C1 segment of cervical spinal cord (tissue), 14 donors: ENCODE measurements around the gene TTYH1.
"Not testable (repeated sequence)": the region's sequence is repeated elsewhere in the genome, so short reads cannot be mapped to it uniquely, and the experiment has no call there.

Experiments
- DNase-seq, 14 donors: peaks; one replicate each; lab custom pipeline; 2025; lab: John Stamatoyannopoulos, UW

TTYH1 gene

DNA sequence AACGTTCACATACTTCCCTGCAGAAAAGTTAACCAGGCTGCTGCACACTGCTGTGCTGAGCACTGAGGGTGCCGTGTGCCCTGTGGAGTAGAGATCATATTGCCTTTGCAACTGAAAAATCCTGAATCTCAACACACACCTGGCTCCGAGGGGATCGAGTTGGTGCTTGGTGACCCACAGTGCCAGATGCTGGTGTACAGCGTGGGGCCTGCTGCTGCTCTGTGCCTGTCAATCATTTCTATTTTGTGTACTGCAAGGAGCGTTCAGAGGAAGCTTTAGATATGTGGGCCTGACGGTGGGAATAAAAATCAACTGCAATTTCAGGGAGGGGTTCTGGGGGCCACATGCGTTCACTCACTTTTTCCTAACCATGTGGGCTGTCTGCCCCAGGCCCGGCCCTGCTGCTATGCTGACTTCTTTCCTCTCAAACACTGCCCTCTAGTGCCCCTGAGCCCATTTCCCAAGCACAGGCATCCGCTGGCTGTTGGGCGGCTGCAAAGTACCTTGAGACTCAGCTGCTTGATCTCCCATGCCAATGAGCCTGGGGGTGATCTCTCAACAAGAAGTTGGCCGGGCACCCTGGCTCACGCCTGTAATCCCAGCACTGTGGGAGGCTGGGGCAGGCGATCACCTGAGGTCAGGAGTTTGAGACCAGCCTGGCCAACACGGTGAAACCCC lies 24.0 kb downstream of the TTYH1 start:
- peak in 10 of 14 donors; percentile 22 to 62 (median 42) for DNase-seq

DNA sequence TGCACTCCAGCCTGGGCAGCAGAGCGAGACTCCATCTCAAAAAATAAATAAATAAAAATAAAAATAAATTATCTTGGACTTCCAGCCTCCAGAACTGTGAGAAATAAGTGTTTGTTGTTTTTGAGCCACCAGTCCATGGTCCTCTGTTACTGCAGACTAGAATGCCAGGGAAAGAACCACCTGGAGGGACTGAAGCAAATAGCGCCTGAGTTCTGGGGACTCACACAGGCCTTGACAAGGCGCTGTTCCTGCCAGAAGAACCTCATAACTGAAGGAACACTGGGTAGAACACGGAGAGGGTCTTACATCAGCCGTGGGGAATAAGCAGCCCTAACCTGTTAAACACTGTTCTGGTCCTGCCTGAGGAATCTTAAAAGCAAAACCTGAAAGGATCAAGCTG lies 25.4 kb downstream of the TTYH1 start:
- DNase-seq, result no peak

DNA sequence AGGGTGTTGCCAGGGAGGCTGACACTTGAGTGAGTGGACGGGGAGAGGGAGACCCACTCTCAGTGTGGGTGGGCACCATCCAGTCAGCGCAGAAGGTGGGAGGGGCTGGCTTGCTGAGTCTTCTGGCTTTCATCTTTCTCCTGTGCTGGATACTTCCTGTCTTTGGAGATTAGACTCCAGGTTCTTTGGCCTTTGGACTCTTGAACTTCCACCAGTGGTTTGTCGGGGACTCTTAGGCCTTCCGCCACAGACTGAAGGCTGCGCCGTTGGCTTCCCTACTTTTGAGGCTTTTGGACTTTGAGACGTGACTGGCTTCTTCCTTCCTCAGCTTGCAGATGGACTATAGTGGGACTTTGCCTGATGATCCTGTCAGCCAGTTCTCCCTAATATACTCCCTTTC lies 29.5 kb downstream of the TTYH1 start:
- DNase-seq, result no peak

DNA sequence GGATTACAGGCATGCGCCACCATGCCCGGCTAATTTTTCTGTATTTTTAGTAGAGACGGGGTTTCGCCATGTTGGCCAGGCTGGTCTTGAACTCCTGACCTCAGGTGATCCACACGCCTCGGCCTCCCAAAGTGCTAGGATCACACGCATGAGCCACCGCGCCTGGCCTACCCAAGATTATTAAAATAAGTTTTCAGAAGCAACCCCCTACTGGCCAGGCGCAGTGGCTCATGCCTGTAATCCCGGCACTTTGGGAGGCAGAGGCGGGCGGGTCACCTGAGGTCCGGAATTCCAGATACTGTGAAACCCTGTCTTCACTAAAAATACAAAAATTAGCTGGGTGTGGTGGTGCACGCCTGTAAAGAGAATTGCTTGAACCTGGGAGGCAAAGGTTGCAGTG lies 31.1 kb downstream of the TTYH1 start:
- DNase-seq, result not testable (repeated sequence)

DNA sequence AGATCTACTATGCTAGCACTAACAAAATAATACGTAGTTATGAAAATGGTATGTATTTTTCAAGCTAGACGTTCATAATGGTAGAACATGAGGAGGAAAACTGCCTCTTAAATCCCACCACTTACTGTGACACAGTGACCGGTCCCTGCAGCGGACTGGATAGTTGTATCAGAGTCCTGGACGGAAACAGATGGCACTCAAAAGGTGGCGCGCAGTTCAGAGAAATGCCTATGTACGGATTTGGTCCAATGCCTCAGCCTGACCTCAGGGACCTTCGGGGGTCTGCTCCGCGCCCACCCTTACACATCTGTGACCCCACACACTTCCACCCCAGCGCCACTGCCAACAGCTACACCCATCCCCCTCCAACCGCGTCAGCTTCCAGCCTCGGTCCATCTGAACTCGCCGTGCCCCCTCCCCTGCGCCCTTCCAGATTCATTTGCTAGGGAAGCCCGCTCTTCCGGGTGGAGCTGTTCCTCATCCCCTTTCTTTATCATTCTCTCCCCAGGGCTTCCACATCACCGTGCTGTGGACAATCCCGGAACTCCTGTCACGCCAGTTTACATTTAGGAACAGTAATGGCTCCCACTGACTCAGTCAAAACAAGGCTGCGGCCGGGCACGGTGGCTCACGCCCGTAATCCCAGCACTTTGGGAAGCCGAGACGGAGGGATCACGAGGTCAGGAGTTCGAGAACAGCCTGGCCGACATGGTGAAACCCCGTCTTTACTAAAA lies 32.9 kb downstream of the TTYH1 start:
- peak in 8 of 14 donors; percentile 23 to 72 (median 65) for DNase-seq

DNA sequence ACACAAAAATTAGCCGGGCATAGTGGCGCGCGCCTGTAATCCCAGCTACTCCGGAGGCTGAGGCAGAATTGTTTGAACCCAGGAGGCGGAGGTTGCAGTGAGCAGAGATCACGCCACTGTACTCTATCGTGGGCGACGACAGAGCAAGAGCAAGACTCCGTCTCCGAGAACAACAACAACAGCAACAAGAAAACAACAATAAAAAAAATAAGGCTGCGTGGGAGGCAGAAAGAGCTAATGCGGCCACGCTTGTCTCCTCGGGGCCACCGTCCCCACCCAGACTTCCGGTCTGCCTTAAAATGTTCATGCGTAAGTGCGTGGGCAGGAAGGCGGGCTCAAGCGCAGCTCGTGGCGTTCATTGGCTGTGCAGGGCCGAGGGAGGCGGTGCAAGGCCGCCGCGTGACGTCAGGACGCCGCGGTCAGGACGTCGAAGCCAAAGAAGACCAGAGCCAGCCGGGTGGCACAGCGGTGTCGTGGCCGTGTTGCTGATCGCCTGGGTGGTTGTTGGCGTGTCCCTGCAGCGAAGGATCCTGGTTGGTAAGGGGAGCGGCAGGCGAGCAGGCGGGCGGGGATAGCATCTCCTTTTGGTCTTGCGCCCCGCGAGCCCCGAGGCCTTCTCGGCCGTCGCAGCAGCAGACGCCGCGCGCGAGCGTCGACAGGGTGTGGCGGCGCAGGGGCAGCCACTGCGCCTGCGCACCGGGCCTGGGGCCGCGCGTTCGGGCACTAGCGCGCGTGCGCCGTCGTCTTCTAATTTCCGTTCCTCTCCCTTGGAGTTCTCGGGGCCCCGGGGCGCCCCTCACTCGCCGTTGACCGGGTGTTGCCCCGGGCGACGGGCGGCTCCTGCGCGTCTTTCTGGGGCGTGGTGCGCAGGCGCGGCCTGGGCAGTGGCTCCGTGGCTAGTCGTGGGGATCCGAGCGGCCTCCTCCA lies 33.8 kb downstream of the TTYH1 start, which contains the start of gene LENG8:
Gene LENG8 (plus strand): TSS at position 426 of the 927 bp plus-strand sequence. CDS start 2,146 bp downstream, outside the sequence.
- DNase-seq, result peak; percentile 76 to 98 (median 96)

DNA sequence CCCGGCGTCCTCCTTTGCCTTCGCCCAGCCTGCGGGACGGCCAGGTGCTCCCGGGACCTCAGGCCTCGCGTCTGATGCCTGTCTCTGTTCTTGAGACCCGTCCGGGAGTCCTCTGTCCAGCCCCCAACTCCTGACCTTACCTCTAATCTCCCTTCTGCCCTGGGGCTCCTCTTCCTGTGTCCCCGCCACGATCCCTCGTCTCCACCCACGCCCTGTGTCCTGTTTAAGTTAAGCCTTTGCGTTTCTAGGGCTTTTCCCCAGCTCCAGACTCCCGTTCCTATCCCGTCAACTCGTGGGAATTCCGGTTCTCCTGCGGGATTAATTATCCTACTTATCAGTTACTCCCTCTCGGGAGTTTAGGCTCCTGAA lies 34.4 kb downstream of the TTYH1 start:
- DNase-seq, result no peak

DNA sequence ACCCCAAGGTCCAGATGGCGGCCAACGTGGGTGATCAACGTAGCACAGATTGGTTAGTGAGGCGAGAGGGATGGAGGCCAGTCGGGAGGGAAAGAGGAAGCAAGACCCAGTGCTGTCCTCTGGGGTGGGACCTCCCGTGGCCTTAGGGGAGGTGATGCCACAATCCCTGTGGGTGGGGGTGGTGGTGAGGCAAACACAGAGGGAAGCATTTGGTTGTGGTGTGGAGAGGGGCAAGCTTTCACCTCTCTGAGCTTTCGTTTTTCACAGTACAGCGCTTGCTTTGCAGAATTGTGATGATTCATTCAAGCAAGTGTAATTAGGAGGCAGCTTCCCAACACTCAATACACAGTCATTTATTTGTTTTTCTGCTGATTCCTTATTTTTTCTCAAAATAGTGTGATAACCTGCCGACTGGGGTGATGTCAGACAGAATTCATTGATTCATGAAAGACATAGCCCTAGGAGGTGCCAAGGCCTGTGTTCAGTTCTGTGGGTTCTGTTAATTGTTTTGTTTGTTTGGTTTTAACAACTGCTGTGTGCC lies 36.1 kb downstream of the TTYH1 start:
- no peak for DNase-seq

DNA sequence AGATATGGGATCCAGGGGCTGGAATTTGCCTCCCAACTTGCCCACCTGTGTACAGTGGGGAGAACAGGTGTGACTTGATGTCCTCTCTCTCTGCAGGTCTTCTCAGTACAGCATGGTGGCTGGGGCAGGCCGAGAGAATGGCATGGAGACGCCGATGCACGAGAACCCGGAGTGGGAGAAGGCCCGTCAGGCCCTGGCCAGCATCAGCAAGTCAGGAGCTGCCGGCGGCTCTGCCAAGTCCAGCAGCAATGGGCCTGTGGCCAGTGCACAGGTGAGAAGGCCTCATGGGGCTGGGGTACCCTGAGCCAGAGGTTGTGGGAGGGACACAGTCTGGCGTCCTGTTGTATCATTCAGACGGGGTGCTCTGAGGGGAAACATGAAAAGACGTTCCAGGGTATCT lies 36.7 kb downstream of the TTYH1 start:
- no peak for DNase-seq

DNA sequence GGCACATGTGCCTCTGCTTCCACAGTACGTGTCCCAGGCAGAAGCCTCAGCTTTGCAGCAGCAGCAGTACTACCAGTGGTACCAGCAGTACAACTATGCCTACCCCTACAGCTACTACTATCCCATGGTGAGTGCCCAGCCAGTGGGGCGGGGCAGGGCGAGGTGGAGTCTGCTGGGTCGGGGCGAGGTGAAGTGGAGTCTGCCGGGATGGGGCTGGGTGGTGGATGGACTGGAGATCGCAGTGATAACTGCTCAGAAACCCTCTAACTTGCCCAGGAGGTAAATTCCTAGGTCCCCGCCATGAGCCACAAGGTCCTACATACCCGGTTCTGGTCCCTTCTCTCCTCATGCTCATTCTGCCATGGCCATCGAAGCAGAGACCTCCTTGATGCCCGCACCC lies 37.4 kb downstream of the TTYH1 start:
- DNase-seq, result no peak

DNA sequence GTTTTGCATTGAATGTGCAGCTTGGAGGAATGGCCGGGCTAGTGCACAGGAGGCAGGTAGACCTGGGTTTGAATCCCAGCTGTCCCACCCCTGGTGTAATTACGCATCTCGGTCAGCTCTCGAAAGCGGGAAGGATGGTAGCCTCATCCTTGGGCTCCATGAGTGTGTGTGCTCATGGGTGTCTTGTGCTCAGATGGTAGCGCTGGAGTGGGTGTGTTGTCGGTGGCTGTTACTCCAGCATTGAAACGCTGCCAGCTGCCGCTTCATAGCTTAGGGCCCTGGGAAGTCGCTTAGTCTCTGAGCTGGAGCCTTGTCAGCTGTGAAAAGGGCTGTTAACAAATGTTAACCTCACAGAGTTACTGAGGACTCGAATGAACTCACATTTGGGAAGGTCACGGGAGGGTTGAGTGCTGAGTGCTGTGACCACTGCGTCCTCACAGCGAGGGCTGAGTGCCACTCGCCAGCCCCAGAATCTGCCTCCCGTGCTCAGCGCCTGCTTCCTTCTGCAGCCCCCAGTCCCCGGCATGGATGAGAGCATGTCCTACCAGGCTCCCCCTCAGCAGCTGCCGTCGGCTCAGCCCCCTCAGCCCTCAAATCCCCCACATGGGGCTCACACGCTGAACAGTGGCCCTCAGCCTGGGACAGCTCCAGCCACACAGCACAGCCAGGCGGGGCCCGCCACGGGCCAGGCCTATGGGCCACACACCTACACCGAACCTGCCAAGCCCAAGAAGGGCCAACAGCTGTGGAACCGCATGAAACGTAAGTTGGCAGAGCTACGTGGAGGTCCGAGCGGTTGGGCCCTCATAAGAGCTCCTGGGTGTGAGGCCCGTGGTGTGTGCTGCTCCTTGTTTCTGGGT lies 38.9 kb downstream of the TTYH1 start:
- no peak for DNase-seq

DNA sequence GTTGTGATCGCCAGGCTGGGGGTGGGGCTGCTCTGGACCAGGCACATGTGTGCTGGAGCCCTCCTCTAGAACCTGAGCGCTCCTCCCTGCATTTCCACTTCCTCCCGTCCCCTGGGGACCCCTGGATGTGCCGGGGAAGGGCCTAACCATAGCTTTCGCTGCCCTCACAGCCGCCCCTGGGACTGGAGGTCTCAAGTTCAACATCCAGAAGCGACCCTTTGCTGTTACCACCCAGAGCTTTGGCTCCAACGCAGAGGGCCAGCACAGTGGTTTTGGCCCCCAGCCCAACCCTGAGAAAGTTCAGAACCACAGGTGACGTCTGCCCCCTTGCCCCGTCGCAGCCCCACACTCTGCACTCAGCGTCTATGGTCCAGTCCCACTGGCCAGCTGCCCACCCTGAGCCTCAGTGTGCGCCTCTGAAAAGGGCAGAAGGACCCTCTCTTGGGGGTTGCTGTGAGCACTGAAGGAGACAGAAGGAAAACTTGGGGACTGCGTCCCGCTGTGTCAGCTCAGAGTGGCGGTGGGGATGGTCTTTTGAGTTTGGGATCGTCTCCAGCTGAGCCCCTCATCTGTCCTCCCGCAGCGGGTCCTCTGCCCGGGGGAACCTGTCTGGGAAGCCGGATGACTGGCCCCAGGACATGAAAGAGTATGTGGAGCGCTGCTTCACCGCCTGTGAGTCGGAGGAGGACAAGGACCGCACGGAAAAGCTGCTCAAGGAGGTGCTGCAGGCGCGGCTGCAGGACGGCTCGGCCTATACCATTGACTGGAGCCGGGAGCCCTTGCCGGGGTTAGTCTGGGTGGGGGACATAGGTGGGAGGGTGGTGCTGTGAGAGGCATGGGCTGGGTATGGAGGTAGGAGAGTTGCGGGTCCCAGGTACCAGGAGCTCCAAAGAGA lies 39.8 kb downstream of the TTYH1 start:
- DNase-seq, result no peak

DNA sequence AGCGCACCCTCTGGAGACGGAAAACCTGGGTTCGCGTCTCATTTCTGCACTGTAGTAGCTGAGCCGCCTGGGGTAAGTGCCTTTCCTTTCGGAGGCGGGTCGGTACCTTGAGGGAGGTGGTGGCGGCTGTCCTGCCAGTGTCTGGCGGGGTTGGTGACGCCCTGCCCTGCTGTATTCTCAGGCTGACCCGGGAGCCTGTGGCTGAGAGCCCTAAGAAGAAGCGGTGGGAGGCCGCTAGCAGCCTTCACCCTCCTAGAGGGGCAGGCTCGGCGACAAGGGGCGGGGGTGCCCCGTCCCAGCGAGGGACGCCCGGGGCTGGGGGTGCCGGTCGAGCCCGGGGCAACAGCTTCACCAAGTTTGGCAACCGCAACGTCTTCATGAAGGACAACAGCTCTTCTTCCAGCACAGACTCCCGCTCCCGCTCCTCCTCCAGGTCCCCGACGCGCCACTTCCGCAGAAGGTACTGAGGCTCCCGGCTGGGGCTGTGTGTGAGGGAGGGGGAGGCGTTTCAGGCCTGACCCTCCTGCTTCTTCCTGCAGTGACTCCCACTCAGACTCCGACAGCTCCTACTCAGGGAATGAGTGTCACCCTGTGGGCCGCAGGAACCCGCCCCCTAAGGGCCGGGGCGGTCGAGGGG lies 40.6 kb downstream of the TTYH1 start:
- DNase-seq, result no peak

DNA sequence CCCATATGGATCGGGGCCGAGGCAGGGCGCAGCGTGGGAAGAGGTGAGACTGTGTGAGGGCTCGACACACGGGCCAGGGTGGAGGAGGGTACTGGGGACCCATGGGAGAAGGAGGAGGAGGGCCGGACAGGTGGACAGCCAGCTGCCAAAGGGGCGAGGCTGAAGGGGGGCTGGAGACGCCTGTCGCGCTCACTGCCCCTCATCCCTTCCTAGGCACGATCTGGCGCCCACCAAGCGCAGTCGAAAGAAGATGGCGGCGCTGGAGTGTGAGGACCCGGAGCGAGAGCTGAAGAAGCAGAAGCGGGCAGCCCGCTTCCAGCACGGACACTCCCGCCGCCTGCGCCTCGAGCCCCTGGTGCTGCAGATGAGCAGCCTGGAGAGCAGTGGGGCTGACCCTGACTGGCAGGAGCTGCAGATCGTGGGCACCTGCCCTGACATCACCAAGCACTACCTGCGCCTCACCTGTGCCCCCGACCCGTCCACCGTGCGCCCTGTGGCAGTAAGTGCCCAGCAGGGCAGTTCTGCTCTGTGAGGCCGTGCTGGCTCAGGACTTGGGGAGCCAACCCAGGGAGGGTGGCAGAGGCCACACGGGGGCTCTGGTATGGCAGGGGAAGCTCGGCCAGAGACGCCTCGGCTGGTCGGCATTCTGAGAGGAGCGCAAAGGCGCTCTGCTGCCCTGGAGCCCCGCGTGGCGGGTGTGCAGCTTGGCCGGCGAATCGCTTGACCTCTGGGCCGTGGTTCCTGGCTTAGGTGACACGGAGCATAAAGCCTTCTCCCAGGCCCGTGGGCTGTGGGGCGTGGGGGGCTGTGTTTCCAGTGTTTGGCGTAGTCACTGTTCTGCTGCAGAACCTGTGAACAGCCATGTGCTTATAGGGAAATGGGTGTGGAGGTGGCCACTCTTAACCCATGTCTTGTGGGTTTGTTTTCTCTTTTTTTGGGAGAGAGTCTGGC lies 41.4 kb downstream of the TTYH1 start:
- DNase-seq, result no peak

DNA sequence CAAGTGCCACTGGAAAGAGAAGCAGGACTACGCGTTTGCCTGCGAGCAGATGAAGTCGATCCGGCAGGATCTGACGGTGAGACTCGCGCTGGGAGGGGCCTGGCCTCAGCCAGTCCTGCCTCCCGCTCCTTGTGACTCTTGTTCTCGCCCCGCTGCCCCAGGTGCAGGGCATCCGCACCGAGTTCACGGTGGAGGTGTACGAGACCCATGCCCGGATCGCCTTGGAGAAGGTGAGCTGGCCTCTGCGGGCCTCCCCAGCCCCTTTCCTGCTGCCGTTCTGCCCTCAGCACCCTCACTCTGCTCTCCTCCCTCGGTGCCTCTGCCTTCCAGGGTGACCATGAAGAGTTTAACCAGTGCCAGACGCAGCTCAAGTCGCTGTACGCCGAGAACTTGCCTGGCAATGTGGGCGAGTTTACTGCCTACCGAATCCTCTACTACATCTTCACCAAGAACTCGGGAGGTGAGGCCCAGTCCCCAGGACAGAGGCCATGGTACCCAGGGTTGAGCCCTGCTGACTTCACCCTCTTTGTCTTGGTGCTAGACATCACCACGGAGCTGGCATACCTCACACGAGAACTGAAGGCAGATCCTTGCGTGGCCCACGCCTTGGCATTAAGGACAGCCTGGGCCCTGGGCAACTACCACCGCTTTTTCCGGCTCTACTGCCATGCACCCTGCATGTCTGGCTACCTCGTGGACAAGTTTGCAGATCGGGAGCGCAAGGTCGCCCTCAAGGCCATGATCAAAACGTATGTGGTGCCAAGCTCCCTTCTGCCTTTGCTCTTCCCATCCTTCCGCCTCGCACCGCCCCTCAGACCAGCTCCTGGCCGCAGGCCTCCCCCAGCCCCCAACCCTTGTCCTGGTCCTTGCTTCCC lies 42.7 kb downstream of the TTYH1 start:
- DNase-seq, result no peak

DNA sequence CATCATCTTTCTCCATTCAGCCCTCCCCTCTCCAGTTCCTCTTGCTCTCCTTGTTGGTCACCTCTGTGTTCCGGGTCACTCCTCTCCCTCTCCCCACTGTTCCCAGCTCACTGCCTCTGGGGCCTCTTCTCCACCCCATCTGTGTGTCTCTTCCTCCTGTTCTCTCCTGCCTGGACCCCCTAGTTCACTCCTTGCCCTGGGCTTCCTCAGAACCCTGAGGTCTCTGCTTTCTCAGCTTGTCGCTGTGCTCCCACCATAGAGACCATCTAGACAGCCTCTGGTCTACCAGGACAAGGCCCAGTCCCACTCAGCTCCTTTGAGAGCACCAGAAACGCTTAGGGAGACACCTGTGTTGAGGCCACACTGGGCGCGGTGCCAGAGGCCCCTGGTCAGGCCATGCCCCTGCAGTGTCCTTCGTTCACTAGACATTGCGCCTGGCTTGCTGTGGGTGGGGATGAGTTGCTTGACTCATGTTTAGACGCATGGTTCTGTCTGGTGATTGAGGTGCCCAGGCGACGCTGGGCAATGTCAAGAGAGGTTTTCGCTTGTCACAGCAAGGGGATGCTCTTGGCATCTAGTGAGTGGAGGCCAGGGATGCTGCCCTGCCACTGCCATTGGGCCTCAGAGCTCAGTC lies 43.5 kb downstream of the TTYH1 start:
- DNase-seq, result no peak
